Astrocyte of the spinal cord (primary cell): ENCODE measurements around the gene VAT1L.

Experiments
- DNase-seq: peaks from one replicate; pipeline ENCODE4 v3.0.0; 2011; ENCODE audit warnings: low read depth, low spot score
- H3K4me3 ChIP-seq: 2 replicates; pipeline ENCODE4 v1.5.1; 2011; ENCODE audit warnings: low read depth, mild to moderate bottlenecking, low read length, moderate library complexity
- CTCF ChIP-seq: IDR thresholded peaks from 2 replicates; pipeline ENCODE4 v1.5.1; 2012; ENCODE audit warnings: low read depth, mild to moderate bottlenecking, low read length, inconsistent platforms
- in situ Hi-C: cut with HindIII; loops from 2 replicates; pipeline ENCODE4 v1.10.0; 2017; ENCODE audit warnings: low sequenced_read_pairs

Gene VAT1L

GRCh38 chr16:77955127-77955526 lies 166.8 kb downstream of the VAT1L start:
- DNase-seq = no peak
- in situ Hi-C loops = no loop called here
- no peak for TF ChIP-seq CTCF
- H3K4me3 ChIP-seq = no peak overlapping the region

GRCh38 chr16:77956231-77956630 lies 167.9 kb downstream of the VAT1L start:
- TF ChIP-seq CTCF = no peak
- no peak overlapping the region for H3K4me3 ChIP-seq
- no peak for DNase-seq
- in situ Hi-C loops = no loop called here

GRCh38 chr16:77960766-77961165 lies 172.4 kb downstream of the VAT1L start:
- DNase-seq = no peak
- in situ Hi-C loops = no loop called here
- no peak overlapping the region for H3K4me3 ChIP-seq
- TF ChIP-seq CTCF = no peak

GRCh38 chr16:77961814-77962213 lies 173.4 kb downstream of the VAT1L start:
- no peak for TF ChIP-seq CTCF
- no peak overlapping the region for H3K4me3 ChIP-seq
- in situ Hi-C loops = no loop called here
- peak; percentile 41 for DNase-seq

GRCh38 chr16:77962689-77963088 lies 174.3 kb downstream of the VAT1L start:
- no peak for TF ChIP-seq CTCF
- no peak overlapping the region for H3K4me3 ChIP-seq
- no peak for DNase-seq
- in situ Hi-C loops = no loop called here

GRCh38 chr16:77963185-77964044 lies 175.1 kb downstream of the VAT1L start:
- no peak for DNase-seq
- no peak for TF ChIP-seq CTCF
- in situ Hi-C loops = no loop called here

GRCh38 chr16:77965346-77965745 lies 177.0 kb downstream of the VAT1L start:
- no peak for TF ChIP-seq CTCF
- in situ Hi-C loops = no loop called here
- DNase-seq = no peak
- H3K4me3 ChIP-seq = no peak overlapping the region

More at GRCh38 chr16:77963185-77964044, 175.1 kb downstream of the VAT1L start:
- H3K4me3 ChIP-seq = no peak overlapping the region
